ENCODE data around the gene RASA1. TPM values are rescaled to one million over a fixed set of nuclear protein-coding genes. Genes with fewer than 3 reads are reported as not detected.
"Not testable (repeated sequence)": the region's sequence is repeated elsewhere in the genome, so short reads cannot be mapped to it uniquely, and the experiment has no call there.

The RASA1 gene
- polyA plus RNA-seq (ENCODE audit: insufficient read length in 10 of 10), result 10 to 100 TPM; 25.0 to 35.6 (median 30.5) TPM
- long read RNA-seq, donor 1, partial matches to known transcripts, result 6 of 6 reads
- long read RNA-seq, donor 1, other reads (novel, unspliced or antisense), result 0 of 6 reads
- long read RNA-seq, donor 2, partial matches to known transcripts, result 0 of 14 reads
- long read RNA-seq, donor 2, other reads (novel, unspliced or antisense), result 12 of 14 reads
- long read RNA-seq, donor 3, result 0 reads
- long read RNA-seq, donor 4, partial matches to known transcripts, result 12 of 13 reads
- long read RNA-seq, donor 4, other reads (novel, unspliced or antisense), result 0 of 13 reads
- long read RNA-seq, donor 5, partial matches to known transcripts, result 0 of 7 reads
- long read RNA-seq, donor 5, other reads (novel, unspliced or antisense), result 6 of 7 reads
- long read RNA-seq, donor 6, partial matches to known transcripts, result 7 of 23 reads
- long read RNA-seq, donor 6, other reads (novel, unspliced or antisense), result 16 of 23 reads
- long read RNA-seq, donor 7, transcript RASA1-201 (25 exons, 3,752 nt), result major isoform, 5 of 16 reads
- long read RNA-seq, donor 7, partial matches to known transcripts, result 11 of 16 reads
- long read RNA-seq, donor 7, other reads (novel, unspliced or antisense), result 0 of 16 reads
- long read RNA-seq, donor 8, partial matches to known transcripts, result 7 of 8 reads
- long read RNA-seq, donor 8, other reads (novel, unspliced or antisense), result 0 of 8 reads
- long read RNA-seq, donor 9, result 0 reads

GRCh38 chr5:87267574-87268125, at the start of gene RASA1:
RASA1 (plus strand) TSS chr5:87267883; CDS start chr5:87268452, 569 bp downstream.
- DNase-seq, result peak; percentile 93 to 98 (median 96)

- no peak for DNase-seq
Measured at GRCh38 chr5:87229780-87230179, 37.9 kb upstream of the RASA1 start.

GRCh38 chr5:87231037-87231808, 36.5 kb upstream of the RASA1 start:
- no peak for DNase-seq

- no peak for DNase-seq
Measured at GRCh38 chr5:87233143-87233542, 34.5 kb upstream of the RASA1 start.

GRCh38 chr5:87241555-87241954, 26.1 kb upstream of the RASA1 start:
- no peak for DNase-seq

GRCh38 chr5:87242242-87242641, 25.4 kb upstream of the RASA1 start:
- DNase-seq, result no peak

- DNase-seq, result peak in 1 of 3 donors; percentile 6
Measured at GRCh38 chr5:87243161-87243844, 24.4 kb upstream of the RASA1 start.

- no peak for DNase-seq
Measured at GRCh38 chr5:87245451-87245850, 22.2 kb upstream of the RASA1 start.

- DNase-seq, result no peak
Measured at GRCh38 chr5:87246061-87246460, 21.6 kb upstream of the RASA1 start.

- DNase-seq, result no peak
Measured at GRCh38 chr5:87252283-87252605, 15.4 kb upstream of the RASA1 start.

- no peak for DNase-seq
Measured at GRCh38 chr5:87254035-87254434, 13.6 kb upstream of the RASA1 start.

- DNase-seq, result no peak
Measured at GRCh38 chr5:87258507-87258906, 9.2 kb upstream of the RASA1 start.

- no peak for DNase-seq
Measured at GRCh38 chr5:87260604-87261192, 7.0 kb upstream of the RASA1 start.

GRCh38 chr5:87263498-87263897, 4.2 kb upstream of the RASA1 start:
- no peak for DNase-seq

GRCh38 chr5:87266914-87267573, 639 bp upstream of the RASA1 start:
- DNase-seq, result no peak

GRCh38 chr5:87268126-87268969, 665 bp downstream of the RASA1 start:
- peak; percentile 59 to 93 (median 79) for DNase-seq

GRCh38 chr5:87268970-87269377, 1.3 kb downstream of the RASA1 start:
- no peak for DNase-seq

- not testable (repeated sequence) for DNase-seq
Measured at GRCh38 chr5:87270888-87271287, 3.2 kb downstream of the RASA1 start.

- DNase-seq, result no peak
Measured at GRCh38 chr5:87276655-87277054, 9.0 kb downstream of the RASA1 start.

Measured in muscle of back (tissue), 13 donors.